ENCODE measurements around the gene SPACA7. TPM values are rescaled to one million over a fixed set of nuclear protein-coding genes. Genes with fewer than 3 reads are reported as not detected.

The SPACA7 gene
- total RNA-seq, result not detected in 2 replicates

GRCh38 chr13:112376050-112376681 is at the start of gene SPACA7:
Gene SPACA7, plus strand, starts transcription at chr13:112376355. Its CDS starts 31 bp downstream, at chr13:112376386.

Other genes starting within 250 kb of the SPACA7 start
- gene TUBGCP3, start 211.8 kb downstream of the SPACA7 start, total RNA-seq, result 21.5 and 25.3 TPM in 2 replicates